HCT116 (cell line): ENCODE measurements around the gene FEZF2.

ENCODE experiments used
- CTCF ChIP-seq, 3 experiments: fragments of 200-600 bp in 1 of 3; sonication (generic) in 1 of 3; IDR thresholded peaks in 2 of 3; conservative IDR thresholded peaks in 1 of 3; 2 replicates each; pipeline ENCODE4 v1.5.1; 2012 to 2017; ENCODE audit warnings: low read depth in 2 of 3, low read length in 2 of 3, antibody characterized with exemption in 1 of 3, borderline replicate concordance in 1 of 3, control low read depth in 1 of 3, mild to moderate bottlenecking in 1 of 3, mixed read lengths in 1 of 3, mixed run types in 1 of 3, moderate library complexity in 1 of 3; ENCODE audit not compliant: insufficient read depth in 1 of 3
- EGR1 ChIP-seq: IDR thresholded peaks from 2 replicates; pipeline ENCODE4 v1.6.1; 2012; ENCODE audit warnings: low read depth
- EZH2 ChIP-seq: fragments of 200-600 bp; sonication (generic); IDR thresholded peaks from 2 replicates; pipeline ENCODE4 v1.6.1; 2017; ENCODE audit warnings: antibody characterized with exemption, mixed run types
- EZH2phosphoT487 ChIP-seq: fragments of 200-600 bp; IDR thresholded peaks from 2 replicates; pipeline ENCODE4 v1.6.1; 2018; ENCODE audit warnings: antibody characterized with exemption, borderline replicate concordance
- FOSL1 ChIP-seq: IDR thresholded peaks from 2 replicates; pipeline ENCODE4 v1.6.1; 2012; ENCODE audit warnings: low read depth
- MAX ChIP-seq: IDR thresholded peaks from 2 replicates; pipeline ENCODE4 v1.6.1; 2012
- POLR2A ChIP-seq: IDR thresholded peaks from 2 replicates; pipeline ENCODE4 v1.7.0; 2011; ENCODE audit warnings: borderline replicate concordance; ENCODE audit not compliant: insufficient read depth, insufficient read length; ENCODE audit errors: extremely low read depth
- POLR2AphosphoS5 ChIP-seq: IDR thresholded peaks from 2 replicates; pipeline ENCODE4 v1.6.1; 2011; ENCODE audit warnings: mild to moderate bottlenecking, low read depth, low read length, moderate library complexity
- REST ChIP-seq: IDR thresholded peaks from 2 replicates; pipeline ENCODE4 v1.6.1; 2012; ENCODE audit warnings: low read depth
- SP1 ChIP-seq: IDR thresholded peaks from 2 replicates; pipeline ENCODE4 v1.6.1; 2012; ENCODE audit warnings: low read depth
- YY1 ChIP-seq: IDR thresholded peaks from 2 replicates; pipeline ENCODE4 v1.6.1; 2011; ENCODE audit warnings: low read length, low read depth, moderate library complexity, mild to moderate bottlenecking; ENCODE audit not compliant: insufficient replicate concordance; ENCODE audit errors: extremely low read depth
- ZBTB33 ChIP-seq: IDR thresholded peaks from 2 replicates; pipeline ENCODE4 v1.6.1; 2011; ENCODE audit warnings: mild to moderate bottlenecking, low read length, moderate library complexity; ENCODE audit not compliant: insufficient replicate concordance; ENCODE audit errors: extremely low read depth

GRCh38 chr3:62373714-62374333 lies 474 bp upstream of the FEZF2 start:
- TF ChIP-seq CTCF (IDR thresholded peaks at IDR 0.05 in 2 of 3, conservative IDR thresholded peaks at IDR 0.05 in 1 of 3; ENCODE audit: borderline replicate concordance in 1 of 3, insufficient read depth in 1 of 3, low read depth in 2 of 3, low read length in 2 of 3): no peak
- no peak for TF ChIP-seq EZH2phosphoT487
- TF ChIP-seq ZBTB33: no peak
- no peak for TF ChIP-seq EZH2
- TF ChIP-seq MAX: no peak
- TF ChIP-seq SP1: no peak
- no peak for TF ChIP-seq YY1
- TF ChIP-seq EGR1: no peak
- no peak for TF ChIP-seq POLR2AphosphoS5
- TF ChIP-seq REST: no peak
- TF ChIP-seq POLR2A: no peak
- no peak for TF ChIP-seq FOSL1
